Measurements from ENCODE around the gene ADAMTSL4. TPM values are rescaled to one million over a fixed set of nuclear protein-coding genes. Genes with fewer than 3 reads are reported as not detected.
A peak's percentile ranks its signal among the peaks of the same experiment; 100 is the strongest.
"Not testable (repeated sequence)": the region's sequence is repeated elsewhere in the genome, so short reads cannot be mapped to it uniquely, and the experiment has no call there.

Gene ADAMTSL4
- total RNA-seq, 1 donor: 5.4 TPM

DNA sequence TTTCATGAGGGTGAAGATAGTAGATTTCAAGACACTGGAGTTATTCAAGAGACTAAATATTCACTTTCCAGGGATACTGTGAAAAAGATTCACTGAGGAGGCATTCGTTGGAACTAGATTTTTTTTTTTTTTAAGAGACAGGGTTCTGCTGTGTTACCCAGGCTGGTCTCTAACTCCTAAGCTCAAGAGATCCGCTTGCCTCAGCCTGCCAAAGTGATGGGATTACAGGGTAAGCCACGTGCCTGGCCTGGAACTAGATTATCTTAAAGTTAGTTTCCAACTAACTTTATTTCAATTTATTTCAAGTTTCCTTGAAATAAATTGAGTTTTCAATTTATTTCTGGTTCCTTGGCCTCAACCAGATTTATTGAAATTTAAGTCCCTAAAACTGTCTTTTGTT, 54.5 kb downstream of the ADAMTSL4 start:
- Histone ChIP-seq H3K27me3 (ENCODE audit: insufficient read depth, low read length) (no peaks in the 10 kb centered on the region), H3K4me3 (ENCODE audit: insufficient read depth, low read length) (no peak overlapping the region), H3K27ac (ENCODE audit: low read depth, low read length) (peak overlapping the region; percentile 93), H3K4me2 (ENCODE audit: insufficient read depth, low read length) (no peak overlapping the region), H4K20me1 (ENCODE audit: insufficient read depth, low read length) (no peaks in the 10 kb centered on the region), H3K36me3 (ENCODE audit: insufficient read depth, low read length) (no peaks in the 10 kb centered on the region), H3K9me3 (ENCODE audit: low read depth, low read length) (no peaks in the 10 kb centered on the region), H2AFZ (ENCODE audit: low read length) (no peak overlapping the region), H3K79me2 (ENCODE audit: insufficient read depth, low read length) (peaks cover 3% of the 10 kb centered on the region), H3K4me1 (ENCODE audit: insufficient read depth, low read length) (peaks cover 17% of the 10 kb centered on the region)
- TF ChIP-seq, protein P1, sequence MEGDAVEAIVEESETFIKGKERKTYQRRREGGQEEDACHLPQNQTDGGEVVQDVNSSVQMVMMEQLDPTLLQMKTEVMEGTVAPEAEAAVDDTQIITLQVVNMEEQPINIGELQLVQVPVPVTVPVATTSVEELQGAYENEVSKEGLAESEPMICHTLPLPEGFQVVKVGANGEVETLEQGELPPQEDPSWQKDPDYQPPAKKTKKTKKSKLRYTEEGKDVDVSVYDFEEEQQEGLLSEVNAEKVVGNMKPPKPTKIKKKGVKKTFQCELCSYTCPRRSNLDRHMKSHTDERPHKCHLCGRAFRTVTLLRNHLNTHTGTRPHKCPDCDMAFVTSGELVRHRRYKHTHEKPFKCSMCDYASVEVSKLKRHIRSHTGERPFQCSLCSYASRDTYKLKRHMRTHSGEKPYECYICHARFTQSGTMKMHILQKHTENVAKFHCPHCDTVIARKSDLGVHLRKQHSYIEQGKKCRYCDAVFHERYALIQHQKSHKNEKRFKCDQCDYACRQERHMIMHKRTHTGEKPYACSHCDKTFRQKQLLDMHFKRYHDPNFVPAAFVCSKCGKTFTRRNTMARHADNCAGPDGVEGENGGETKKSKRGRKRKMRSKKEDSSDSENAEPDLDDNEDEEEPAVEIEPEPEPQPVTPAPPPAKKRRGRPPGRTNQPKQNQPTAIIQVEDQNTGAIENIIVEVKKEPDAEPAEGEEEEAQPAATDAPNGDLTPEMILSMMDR (IDR thresholded peaks at IDR 0.05; ENCODE audit: extremely low read depth, low read depth, low read length): no peak
- no peak for DNase-seq (ENCODE audit: insufficient read length, low spot score, missing footprints)

DNA sequence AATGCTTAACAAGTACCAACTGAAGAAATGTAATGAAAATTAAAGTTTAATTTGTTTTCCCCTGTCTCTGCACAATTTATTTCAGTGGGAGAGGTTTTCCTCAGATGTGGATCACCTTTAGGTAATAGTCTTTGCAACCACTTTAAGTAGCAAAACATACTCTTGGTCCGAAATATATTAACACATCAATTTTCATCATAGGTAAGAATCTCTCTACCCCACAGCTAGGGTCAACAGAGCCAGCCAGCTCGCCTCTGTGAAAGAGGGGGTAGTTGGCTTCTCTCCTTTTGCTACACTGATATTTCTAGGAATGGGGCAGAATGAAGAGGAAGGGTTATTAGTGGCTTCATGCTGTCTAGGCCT, 55.0 kb downstream of the ADAMTSL4 start:
- Histone ChIP-seq H3K36me3 (ENCODE audit: insufficient read depth, low read length) (no peaks in the 10 kb centered on the region), H3K4me2 (ENCODE audit: insufficient read depth, low read length) (peak overlapping the region; percentile 33), H4K20me1 (ENCODE audit: insufficient read depth, low read length) (no peaks in the 10 kb centered on the region), H2AFZ (ENCODE audit: low read length) (no peak overlapping the region), H3K4me3 (ENCODE audit: insufficient read depth, low read length) (no peak overlapping the region), H3K4me1 (ENCODE audit: insufficient read depth, low read length) (peaks cover 17% of the 10 kb centered on the region), H3K27me3 (ENCODE audit: insufficient read depth, low read length) (no peaks in the 10 kb centered on the region), H3K9me3 (ENCODE audit: low read depth, low read length) (no peaks in the 10 kb centered on the region), H3K79me2 (ENCODE audit: insufficient read depth, low read length) (peaks cover 3% of the 10 kb centered on the region), H3K27ac (ENCODE audit: low read depth, low read length) (peak overlapping the region; percentile 93)
- no peak for DNase-seq (ENCODE audit: insufficient read length, low spot score, missing footprints)
- TF ChIP-seq, protein P1 (IDR thresholded peaks at IDR 0.05; ENCODE audit: extremely low read depth, low read depth, low read length): no peak

DNA sequence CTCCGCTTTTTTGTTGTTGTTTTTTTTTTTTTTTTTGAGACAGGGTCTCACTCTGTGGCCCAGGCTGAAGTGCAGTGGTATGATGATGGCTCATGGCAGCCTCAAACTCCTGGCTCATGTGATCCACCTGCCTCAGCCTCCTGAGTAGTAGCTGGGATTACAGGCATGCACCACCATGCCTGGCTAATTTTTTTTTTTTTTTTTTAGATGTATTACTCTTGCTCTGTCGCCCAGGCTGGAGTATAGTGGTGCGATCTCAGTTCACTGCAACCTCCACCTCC, 56.2 kb downstream of the ADAMTSL4 start:
- Histone ChIP-seq H3K4me1 (ENCODE audit: insufficient read depth, low read length) (peaks cover 17% of the 10 kb centered on the region), H3K27ac (ENCODE audit: low read depth, low read length) (peak overlapping the region; percentile 93)
- not testable (repeated sequence) for H3K36me3 ChIP-seq (ENCODE audit: insufficient read depth, low read length); H3K27me3 ChIP-seq (ENCODE audit: insufficient read depth, low read length); H3K79me2 ChIP-seq (ENCODE audit: insufficient read depth, low read length); H3K4me3 ChIP-seq (ENCODE audit: insufficient read depth, low read length); DNase-seq (ENCODE audit: insufficient read length, low spot score, missing footprints); H3K4me2 ChIP-seq (ENCODE audit: insufficient read depth, low read length); H4K20me1 ChIP-seq (ENCODE audit: insufficient read depth, low read length); H2AFZ ChIP-seq (ENCODE audit: low read length); H3K9me3 ChIP-seq (ENCODE audit: low read depth, low read length)

DNA sequence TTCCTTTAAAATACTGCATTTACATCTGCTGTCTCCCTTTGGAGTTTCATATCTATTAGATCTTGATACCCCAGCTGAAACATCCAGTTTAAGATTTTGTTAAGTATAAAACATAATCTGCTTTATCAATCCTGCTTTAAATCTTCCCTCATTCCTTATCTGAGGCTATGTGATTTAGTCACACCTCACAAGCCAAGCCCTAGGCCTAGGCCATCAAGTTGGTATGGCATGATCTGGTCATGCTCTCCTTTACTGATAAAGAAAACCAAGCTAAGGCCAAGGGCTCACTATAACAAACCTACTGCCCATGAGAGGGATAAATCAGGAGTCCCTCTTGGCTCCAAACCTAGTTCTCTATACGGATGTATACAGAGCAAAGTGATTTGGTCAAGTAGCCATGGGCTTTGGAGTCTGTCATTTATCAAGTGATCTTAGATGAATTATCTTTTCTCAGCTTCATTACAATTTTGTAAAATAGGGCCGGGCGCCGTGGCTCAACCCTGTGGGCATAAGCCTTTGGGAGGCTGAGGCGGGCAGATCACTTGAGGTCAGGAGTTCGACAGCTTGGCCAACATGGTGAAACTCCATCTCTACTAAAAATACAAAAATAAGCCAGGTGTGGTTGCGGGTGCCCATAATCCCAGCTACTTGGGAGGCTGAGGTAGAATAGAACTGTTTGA, 57.4 kb downstream of the ADAMTSL4 start:
- H3K27me3 ChIP-seq (ENCODE audit: insufficient read depth, low read length): no peaks in the 10 kb centered on the region
- no peaks in the 10 kb centered on the region for H3K9me3 ChIP-seq (ENCODE audit: low read depth, low read length)
- no peak overlapping the region for H2AFZ ChIP-seq (ENCODE audit: low read length)
- TF ChIP-seq, protein P1 (IDR thresholded peaks at IDR 0.05; ENCODE audit: extremely low read depth, low read depth, low read length): no peak
- no peaks in the 10 kb centered on the region for H4K20me1 ChIP-seq (ENCODE audit: insufficient read depth, low read length)
- H3K79me2 ChIP-seq (ENCODE audit: insufficient read depth, low read length): peaks cover 6% of the 10 kb centered on the region
- no peak overlapping the region for H3K27ac ChIP-seq (ENCODE audit: low read depth, low read length)
- H3K4me2 ChIP-seq (ENCODE audit: insufficient read depth, low read length): no peak overlapping the region
- no peak overlapping the region for H3K4me3 ChIP-seq (ENCODE audit: insufficient read depth, low read length)
- H3K36me3 ChIP-seq (ENCODE audit: insufficient read depth, low read length): no peaks in the 10 kb centered on the region
- no peak for DNase-seq (ENCODE audit: insufficient read length, low spot score, missing footprints)
- H3K4me1 ChIP-seq (ENCODE audit: insufficient read depth, low read length): peaks cover 27% of the 10 kb centered on the region

Measured in osteoblast (primary cell).